H1 (cell line): ENCODE data around the gene RNASET2. TPM values are rescaled to one million over a fixed set of nuclear protein-coding genes. Genes with fewer than 3 reads are reported as not detected.

Experiments
- CBX5 ChIP-seq: fragments of 300-800, 300-1000 bp; sonication (generic); IDR thresholded peaks from 2 replicates; pipeline ENCODE4 v1.7.1; 2016; ENCODE audit warnings: antibody characterized with exemption, low read length, low read depth
- CEBPB ChIP-seq: IDR thresholded peaks from 2 replicates; pipeline ENCODE4 v1.6.1; 2012; ENCODE audit warnings: low read depth, low read length
- CTBP2 ChIP-seq: IDR thresholded peaks from 2 replicates; pipeline ENCODE4 v1.7.0; 2011; ENCODE audit warnings: borderline replicate concordance, mild to moderate bottlenecking, moderate library complexity, mixed read lengths, low read length; ENCODE audit not compliant: insufficient read depth, insufficient read length
- CTCF ChIP-seq, 3 experiments: IDR thresholded peaks; 1 replicate in 2 of 3; 2 replicates in 1 of 3; pipeline versions ENCODE4 v1.5.1 to v1.6.1; 2011; ENCODE audit warnings: low read length in 3 of 3, mild to moderate bottlenecking in 3 of 3, inconsistent platforms in 2 of 3, low read depth in 1 of 3, moderate library complexity in 1 of 3; ENCODE audit not compliant: insufficient read depth in 1 of 3; ENCODE audit errors: control extremely low read depth in 1 of 3
- EZH2 ChIP-seq: fragments of 200-600 bp; sonication (generic); IDR thresholded peaks from 2 replicates; pipeline ENCODE4 v1.7.1; 2012; ENCODE audit warnings: low read depth, mild to moderate bottlenecking, moderate library complexity, low read length, inconsistent platforms; ENCODE audit not compliant: severe bottlenecking
- FOSL1 ChIP-seq: IDR thresholded peaks from 2 replicates; pipeline ENCODE4 v1.6.1; 2011; ENCODE audit warnings: mild to moderate bottlenecking, low read depth, low read length, moderate library complexity; ENCODE audit not compliant: insufficient read depth
- HDAC2 ChIP-seq, 2 experiments: fragments of 300-600 bp in 1 of 2; sonication (generic) in 1 of 2; IDR thresholded peaks; 2 replicates each; pipeline ENCODE4 v1.6.1; 2011 to 2012; ENCODE audit warnings: low read depth in 2 of 2, low read length in 2 of 2, mild to moderate bottlenecking in 2 of 2, moderate library complexity in 2 of 2, borderline replicate concordance in 1 of 2, inconsistent platforms in 1 of 2
- POLR2AphosphoS5 ChIP-seq: IDR thresholded peaks from 2 replicates; pipeline ENCODE4 v1.6.1; 2011; ENCODE audit warnings: low read depth, low read length
- POU5F1 ChIP-seq: IDR thresholded peaks from 2 replicates; pipeline ENCODE4 v1.6.1; 2011; ENCODE audit warnings: low read depth, mild to moderate bottlenecking, low read length, moderate library complexity
- SP1 ChIP-seq: IDR thresholded peaks from 2 replicates; pipeline ENCODE4 v1.6.1; 2011; ENCODE audit warnings: low read depth, low read length
- TAF1 ChIP-seq: IDR thresholded peaks from 2 replicates; pipeline ENCODE4 v1.6.1; 2011; ENCODE audit warnings: mild to moderate bottlenecking, low read depth, low read length
- polyA plus RNA-seq, 7 experiments: library from polyadenylated mRNA; depleted of rRNA in 3 of 7; stranded (reverse) in 5 of 7; unstranded in 2 of 7; fragments of >200 nt in 5 of 7; fragments of 200-250 nt in 2 of 7; gene quantifications; 1 replicate in 5 of 7; 2 replicates in 1 of 7; 4 replicates in 1 of 7; pipeline versions ENCODE4 v1.2.1 to v1.2.3, GENCODE V29; 2011 to 2013; ENCODE audit warnings: missing spikeins in 2 of 7, mixed read lengths in 2 of 7
- total RNA-seq: library from RNA; stranded (reverse); fragmentation: NEBNext Ultra II Directional; extraction: Animal tissue kit (Norgen Biotek cat#: 25700); gene quantifications from 2 replicates; pipeline ENCODE4 v1.2.1, GENCODE V29; 2021

RNASET2 gene
- total and polyA plus RNA-seq, 2 of the 8 experiments (the other 6 are each of a cell fraction or from before 2014, with no cell fraction given), result 15.7 to 22.9 TPM

GRCh38 chr6:166942393-166943168, 13.8 kb downstream of the RNASET2 start (continued):
- no peak for TF ChIP-seq HDAC2 (IDR thresholded peaks at IDR 0.05; ENCODE audit: borderline replicate concordance in 1 of 2, low read depth in 2 of 2, low read length in 2 of 2)
- no peak for TF ChIP-seq CEBPB
- no peak for TF ChIP-seq CTBP2
- TF ChIP-seq TAF1, result no peak
- TF ChIP-seq POLR2AphosphoS5, result no peak
- no peak for TF ChIP-seq SP1
- no peak for TF ChIP-seq EZH2
- no peak for TF ChIP-seq FOSL1
- no peak for TF ChIP-seq CBX5
- TF ChIP-seq CTCF (IDR thresholded peaks at IDR 0.05; ENCODE audit: control extremely low read depth in 1 of 3, insufficient read depth in 1 of 3, low read depth in 1 of 3, low read length in 3 of 3), result no peak
- TF ChIP-seq POU5F1, result no peak
